Mesodermal cell (in vitro differentiated cells): Measurements from ENCODE around the gene PGM1.

Experiments
- H3K27ac ChIP-seq: 2 replicates; pipeline ENCODE4 v1.7.0; 2013; ENCODE audit warnings: mild to moderate bottlenecking, low read depth, low read length, moderate library complexity; ENCODE audit not compliant: severe bottlenecking
- H3K36me3 ChIP-seq: 2 replicates; pipeline ENCODE4 v1.7.1; 2013; ENCODE audit warnings: mild to moderate bottlenecking, low read length, moderate library complexity; ENCODE audit not compliant: control insufficient read depth, insufficient read depth
- H3K4me1 ChIP-seq: one replicate; pipeline ENCODE4 v1.7.1; 2013; ENCODE audit warnings: mild to moderate bottlenecking, low read length; ENCODE audit not compliant: insufficient read depth, control insufficient read depth, poor library complexity, severe bottlenecking
- H3K4me3 ChIP-seq: 2 replicates; pipeline ENCODE4 v1.7.0; 2013; ENCODE audit warnings: low read length, control low read depth, mild to moderate bottlenecking; ENCODE audit not compliant: insufficient read depth, poor library complexity, severe bottlenecking; ENCODE audit errors: extremely low read depth
- H3K9me3 ChIP-seq: 2 replicates; pipeline ENCODE4 v1.7.1; 2013; ENCODE audit warnings: mild to moderate bottlenecking, low read length, moderate library complexity; ENCODE audit not compliant: control insufficient read depth
- WGBS, 2 experiments: methylation state at CpG; one replicate each; pipeline ENCODE4 v1.1.5; 2013; ENCODE audit warnings: missing lambda C conversion rate in 2 of 2; ENCODE audit not compliant: insufficient coverage in 2 of 2; 5-methylcytosine and 5-hydroxymethylcytosine counted together

Gene PGM1

DNA sequence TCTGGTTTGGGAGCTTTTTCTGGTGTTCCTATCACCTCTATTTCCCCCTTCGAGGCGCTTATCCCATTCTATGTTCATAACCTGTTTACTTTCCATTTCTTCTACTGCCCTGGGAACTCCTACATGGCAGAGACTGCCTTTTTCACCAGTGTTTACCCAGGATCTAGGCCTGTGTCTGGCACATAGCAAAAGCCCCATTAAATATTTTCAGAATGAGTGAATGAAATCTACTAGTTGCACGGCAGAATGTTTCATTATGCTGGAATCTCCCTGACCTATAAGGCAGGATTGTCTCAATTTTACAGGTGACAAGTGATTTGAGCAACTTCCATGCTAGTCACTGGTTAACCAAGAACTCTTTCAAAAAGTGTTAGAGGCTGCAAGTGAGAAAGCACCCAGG lies 70.1 kb downstream of the PGM1 start:
- WGBS, 2 experiments = 95 to 100% methylated on average over 3 of the region's 3 CpGs
- Histone ChIP-seq H3K27ac (no peak overlapping the region), H3K4me1 (peaks cover 17% of the 10 kb centered on the region)

GRCh38 chr1:63663873-63664272 lies 70.7 kb downstream of the PGM1 start:
- H3K27ac ChIP-seq = no peak overlapping the region
- WGBS, 2 experiments = 100% methylated on average over 1 of the region's 5 CpGs; no CpG with 5 or more reads in 1 of the 2 experiments

More for the DNA sequence above, 70.1 kb downstream of the PGM1 start:
- no peaks in the 10 kb centered on the region for H3K36me3 ChIP-seq
- no peak overlapping the region for H3K4me3 ChIP-seq
- H3K9me3 ChIP-seq = peaks cover 4% of the 10 kb centered on the region

GRCh38 chr1:63664742-63665141 lies 71.5 kb downstream of the PGM1 start:
- peaks cover 4% of the 10 kb centered on the region for H3K9me3 ChIP-seq
- no peaks in the 10 kb centered on the region for H3K36me3 ChIP-seq
- H3K4me3 ChIP-seq = no peak overlapping the region
- H3K27ac ChIP-seq = no peak overlapping the region
- WGBS, 2 experiments = 43 to 50% methylated on average over 2 of the region's 2 CpGs
- H3K4me1 ChIP-seq = peaks cover 17% of the 10 kb centered on the region

More at GRCh38 chr1:63663873-63664272, 70.7 kb downstream of the PGM1 start:
- Histone ChIP-seq H3K36me3 (no peaks in the 10 kb centered on the region), H3K4me3 (no peak overlapping the region), H3K4me1 (peaks cover 17% of the 10 kb centered on the region), H3K9me3 (peaks cover 4% of the 10 kb centered on the region)

DNA sequence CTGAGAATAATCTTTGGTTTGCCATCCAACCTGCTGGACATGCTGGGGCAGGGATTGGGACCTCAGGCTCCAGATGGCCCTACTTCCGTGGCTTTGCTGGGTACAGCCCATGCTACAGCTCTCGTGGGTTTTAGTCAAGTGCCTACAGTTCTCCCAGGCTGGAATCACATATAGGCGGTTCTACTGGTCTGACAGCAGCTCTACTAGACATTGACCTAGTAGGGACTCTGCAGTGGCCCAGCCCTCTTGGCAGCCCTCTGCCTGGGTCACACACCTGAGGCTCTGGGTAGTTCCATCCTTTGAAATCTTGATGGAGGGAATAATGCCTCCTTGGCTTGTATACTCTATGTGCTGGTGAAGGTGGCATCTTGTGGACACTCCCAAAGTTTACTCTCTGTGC lies 72.2 kb downstream of the PGM1 start:
- H3K36me3 ChIP-seq = no peaks in the 10 kb centered on the region
- WGBS, 2 experiments = 96 to 100% methylated on average over 2 to 3 of the region's 3 CpGs
- no peak overlapping the region for H3K4me3 ChIP-seq
- H3K4me1 ChIP-seq = peaks cover 17% of the 10 kb centered on the region
- H3K9me3 ChIP-seq = peaks cover 4% of the 10 kb centered on the region
- no peak overlapping the region for H3K27ac ChIP-seq

DNA sequence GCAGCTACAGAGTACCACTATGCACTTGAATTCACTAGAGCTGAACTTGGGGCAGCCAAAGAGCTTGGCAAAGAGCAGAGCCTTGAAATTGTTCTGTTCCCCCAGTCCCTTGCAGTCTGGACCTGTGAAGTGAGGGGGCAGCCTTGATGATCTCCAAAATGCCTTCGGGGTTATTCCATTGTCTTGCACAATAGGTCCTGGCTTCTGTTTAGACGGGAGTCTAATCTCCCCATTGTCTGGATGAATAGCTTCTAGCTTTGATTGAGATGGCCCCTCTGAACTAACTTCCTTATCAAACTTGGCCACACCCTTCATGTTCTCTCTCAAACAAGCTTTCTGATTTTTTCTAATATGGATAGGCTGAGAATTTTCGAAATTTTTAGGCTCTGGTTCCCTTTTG lies 72.6 kb downstream of the PGM1 start:
- Histone ChIP-seq H3K27ac (no peak overlapping the region), H3K4me1 (peaks cover 17% of the 10 kb centered on the region), H3K36me3 (no peaks in the 10 kb centered on the region), H3K9me3 (peaks cover 4% of the 10 kb centered on the region), H3K4me3 (no peak overlapping the region)
- WGBS, 2 experiments = 90 to 100% methylated on average over 1 of the region's 3 CpGs

GRCh38 chr1:63668298-63668697 lies 75.1 kb downstream of the PGM1 start:
- H3K9me3 ChIP-seq = peaks cover 4% of the 10 kb centered on the region
- H3K36me3 ChIP-seq = no peaks in the 10 kb centered on the region
- H3K4me3 ChIP-seq = no peak overlapping the region
- no peak overlapping the region for H3K27ac ChIP-seq
- peaks cover 4% of the 10 kb centered on the region for H3K4me1 ChIP-seq
- WGBS, 2 experiments = 83 to 89% methylated on average over 2 of the region's 2 CpGs

DNA sequence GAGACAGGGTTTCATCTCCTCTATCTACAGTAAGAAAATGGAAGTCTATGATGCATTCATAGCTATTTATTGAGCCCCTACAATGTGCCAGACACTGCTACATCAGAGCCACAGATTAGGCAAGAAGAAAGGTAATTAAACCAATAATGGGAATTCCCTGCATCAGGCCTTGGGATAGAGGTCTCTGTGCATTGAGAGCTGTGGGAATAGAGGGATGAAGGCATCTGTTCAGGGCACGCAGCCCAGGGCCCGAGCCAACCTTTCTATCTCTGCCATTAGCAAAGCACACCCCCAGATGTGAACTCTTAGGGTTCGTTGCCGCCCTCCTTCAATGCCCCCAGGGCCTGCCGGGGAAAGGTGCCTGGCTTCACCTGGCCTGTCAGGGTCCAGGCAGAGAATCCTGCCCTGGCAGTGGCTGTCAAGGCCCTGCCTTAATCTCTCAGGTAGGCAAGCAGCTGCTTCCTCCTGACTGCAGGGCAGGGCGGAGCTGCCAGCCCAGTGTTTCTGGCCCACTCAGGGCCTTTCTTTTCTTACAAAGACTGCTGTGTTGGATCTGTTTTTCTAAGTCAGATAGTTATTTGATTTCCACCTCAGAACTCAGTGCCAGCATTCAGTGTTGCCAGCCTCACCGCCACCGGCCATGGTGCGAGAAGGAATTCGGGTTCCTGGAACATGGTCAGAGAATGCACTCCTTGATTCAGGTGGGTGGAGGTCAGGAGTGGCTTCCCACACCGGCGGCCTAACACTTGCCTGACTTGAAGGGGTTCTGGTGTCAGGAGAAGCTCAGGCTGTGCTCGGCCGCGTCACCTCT lies 76.1 kb downstream of the PGM1 start:
- Histone ChIP-seq H3K9me3 (peaks cover 4% of the 10 kb centered on the region), H3K27ac (no peak overlapping the region), H3K36me3 (no peaks in the 10 kb centered on the region), H3K4me3 (no peak overlapping the region), H3K4me1 (no peaks in the 10 kb centered on the region)
- WGBS, 2 experiments = 80 to 88% methylated on average over 10 to 12 of the region's 15 CpGs

- Histone ChIP-seq H3K4me3 (no peak overlapping the region), H3K4me1 (no peaks in the 10 kb centered on the region), H3K27ac (no peak overlapping the region), H3K36me3 (no peaks in the 10 kb centered on the region), H3K9me3 (peaks cover 2% of the 10 kb centered on the region)
- WGBS, 2 experiments = 100% methylated on average over 4 to 5 of the region's 5 CpGs
These were observed 77.0 kb downstream of the PGM1 start for GRCh38 chr1:63670164-63670563.

- H3K4me1 ChIP-seq = no peaks in the 10 kb centered on the region
- no peak overlapping the region for H3K27ac ChIP-seq
- no peaks in the 10 kb centered on the region for H3K9me3 ChIP-seq
- no CpG with 5 or more reads among the region's 1 CpG for WGBS, 2 experiments
- H3K4me3 ChIP-seq = no peak overlapping the region
- no peaks in the 10 kb centered on the region for H3K36me3 ChIP-seq
These were observed 78.3 kb downstream of the PGM1 start for GRCh38 chr1:63671514-63671913.

- Histone ChIP-seq H3K4me1 (no peaks in the 10 kb centered on the region), H3K4me3 (no peak overlapping the region), H3K9me3 (peaks cover 3% of the 10 kb centered on the region), H3K27ac (peak overlapping the region; percentile 64), H3K36me3 (no peaks in the 10 kb centered on the region)
- 35 to 83% methylated on average over 4 to 6 of the region's 9 CpGs for whole genome bisulfite sequencing, 2 experiments
These were observed 81.1 kb downstream of the PGM1 start for GRCh38 chr1:63674238-63674864.
